Loucy (cell line): ENCODE results near the gene CLIC3.

Source experiments
- H2AFZ ChIP-seq: fragments of 200-600 bp; sonication (generic); 2 replicates; pipeline ENCODE4 v1.6.0; 2016; ENCODE audit warnings: antibody characterized with exemption, mild to moderate bottlenecking, low read length, moderate library complexity
- H3F3A ChIP-seq: fragments of 200-600 bp; 2 replicates; pipeline ENCODE4 v1.6.0; 2016; ENCODE audit warnings: antibody characterized with exemption, low read depth, mild to moderate bottlenecking
- H3K27me3 ChIP-seq: fragments of 200-600 bp; sonication (generic); 2 replicates; pipeline ENCODE4 v1.6.1; 2014; ENCODE audit warnings: low read length, mild to moderate bottlenecking; ENCODE audit not compliant: insufficient read depth, poor library complexity, severe bottlenecking
- H3K36me3 ChIP-seq: fragments of 200-600 bp; sonication (generic); 2 replicates; pipeline ENCODE4 v1.6.1; 2016; ENCODE audit warnings: low read length; ENCODE audit not compliant: insufficient read depth
- H3K4me1 ChIP-seq: fragments of 200-600 bp; sonication (generic); 2 replicates; pipeline ENCODE4 v1.5.1; 2014; ENCODE audit warnings: low read length, mild to moderate bottlenecking; ENCODE audit not compliant: insufficient read depth, poor library complexity, severe bottlenecking
- H3K4me2 ChIP-seq: fragments of 200-600 bp; sonication (generic); 2 replicates; pipeline ENCODE4 v1.6.0; 2014; ENCODE audit warnings: antibody characterized with exemption, low read length, low read depth, mild to moderate bottlenecking; ENCODE audit not compliant: poor library complexity, severe bottlenecking
- H3K4me3 ChIP-seq: fragments of 200-600 bp; sonication (generic); 2 replicates; pipeline ENCODE4 v1.5.1; 2014; ENCODE audit warnings: low read length, mild to moderate bottlenecking, mixed read lengths; ENCODE audit not compliant: poor library complexity, severe bottlenecking
- H3K79me2 ChIP-seq: fragments of 200-600 bp; sonication (generic); 2 replicates; pipeline ENCODE4 v1.6.1; 2014; ENCODE audit warnings: low read length; ENCODE audit not compliant: insufficient read depth
- H3K9ac ChIP-seq: fragments of 200-600 bp; sonication (generic); 2 replicates; pipeline ENCODE4 v1.6.0; 2014; ENCODE audit warnings: mild to moderate bottlenecking, low read depth, low read length, moderate library complexity; ENCODE audit not compliant: poor library complexity, severe bottlenecking
- H3K9me2 ChIP-seq: fragments of 200-600 bp; sonication (generic); replicated peaks from 2 replicates; pipeline ENCODE4 v1.6.1; 2016; ENCODE audit warnings: low read depth, low read length, mixed read lengths
- H3K9me3 ChIP-seq: fragments of 200-600 bp; sonication (generic); 2 replicates; pipeline ENCODE4 v1.6.1; 2014; ENCODE audit warnings: mild to moderate bottlenecking, antibody characterized with exemption, low read length, low read depth; ENCODE audit not compliant: insufficient read depth
- H4K20me1 ChIP-seq: fragments of 200-600 bp; sonication (generic); 2 replicates; pipeline ENCODE4 v1.6.0; 2014; ENCODE audit warnings: antibody characterized with exemption, low read length, mild to moderate bottlenecking; ENCODE audit not compliant: insufficient read depth, poor library complexity, severe bottlenecking
- EZH2phosphoT487 ChIP-seq: fragments of 200-600 bp; IDR thresholded peaks from 2 replicates; pipeline ENCODE4 v1.6.1; 2018; ENCODE audit warnings: antibody characterized with exemption, mild to moderate bottlenecking, moderate library complexity, borderline replicate concordance
- TF ChIP-seq, protein P1 (sequence below): fragments of 200-600 bp; sonication (generic); conservative IDR thresholded peaks from 2 replicates; pipeline ENCODE4 v1.5.1; 2014; ENCODE audit warnings: mild to moderate bottlenecking, antibody characterized with exemption, low read length

The CLIC3 gene

DNA sequence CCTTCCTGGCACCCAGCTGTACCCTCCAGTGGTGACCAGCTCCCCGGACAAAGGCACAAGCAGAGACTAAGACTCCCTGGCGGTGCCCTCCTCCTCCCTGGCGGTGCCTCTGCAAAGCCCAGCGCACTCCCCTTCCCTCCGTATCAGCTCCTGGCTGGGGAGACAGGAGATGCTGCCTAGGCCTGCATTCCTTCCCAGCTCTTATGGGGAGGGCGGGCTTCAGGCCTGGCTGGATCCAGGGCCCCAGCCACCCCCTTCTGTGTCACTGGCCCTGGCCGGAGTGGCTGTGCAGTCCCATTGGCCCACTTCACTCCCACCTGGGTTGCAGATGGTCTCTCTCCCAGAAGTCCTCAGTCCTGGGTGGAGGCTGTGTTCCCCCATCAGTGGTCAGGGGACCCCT, 37.9 kb downstream of the CLIC3 start:
- H3K4me1 ChIP-seq, result no peaks in the 10 kb centered on the region

DNA sequence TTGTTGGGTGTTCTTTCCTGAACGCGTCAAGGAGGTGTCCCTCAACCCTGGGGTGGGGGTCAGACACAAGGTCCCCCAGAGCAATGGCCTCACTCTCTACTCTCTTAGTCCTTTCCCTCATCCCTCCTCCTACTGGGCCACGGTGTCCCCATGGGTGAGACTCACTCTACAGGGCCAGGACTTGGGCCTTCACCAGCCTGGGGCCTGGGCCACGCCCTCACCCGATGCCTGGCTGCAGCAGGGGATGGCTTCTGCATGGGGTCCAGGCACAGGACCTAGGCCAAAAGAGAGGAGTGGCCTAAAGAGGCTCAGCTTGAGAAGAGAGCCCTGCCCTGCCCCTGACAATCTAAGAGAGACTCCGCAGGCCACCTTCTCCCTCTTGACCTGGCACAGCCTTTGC, 38.5 kb downstream of the CLIC3 start:
- Histone ChIP-seq H3K9ac (no peak overlapping the region), H3K9me3 (no peaks in the 10 kb centered on the region), H2AFZ (no peak overlapping the region), H3K27me3 (no peaks in the 10 kb centered on the region), H3K4me3 (no peak overlapping the region), H4K20me1 (no peaks in the 10 kb centered on the region), H3K4me1 (no peaks in the 10 kb centered on the region), H3K79me2 (no peaks in the 10 kb centered on the region), H3K9me2 (no peaks in the 10 kb centered on the region), H3K4me2 (no peak overlapping the region), H3K36me3 (no peaks in the 10 kb centered on the region), H3F3A (no peaks in the 10 kb centered on the region)
- TF ChIP-seq EZH2phosphoT487, result no peak
- TF ChIP-seq, protein P1, sequence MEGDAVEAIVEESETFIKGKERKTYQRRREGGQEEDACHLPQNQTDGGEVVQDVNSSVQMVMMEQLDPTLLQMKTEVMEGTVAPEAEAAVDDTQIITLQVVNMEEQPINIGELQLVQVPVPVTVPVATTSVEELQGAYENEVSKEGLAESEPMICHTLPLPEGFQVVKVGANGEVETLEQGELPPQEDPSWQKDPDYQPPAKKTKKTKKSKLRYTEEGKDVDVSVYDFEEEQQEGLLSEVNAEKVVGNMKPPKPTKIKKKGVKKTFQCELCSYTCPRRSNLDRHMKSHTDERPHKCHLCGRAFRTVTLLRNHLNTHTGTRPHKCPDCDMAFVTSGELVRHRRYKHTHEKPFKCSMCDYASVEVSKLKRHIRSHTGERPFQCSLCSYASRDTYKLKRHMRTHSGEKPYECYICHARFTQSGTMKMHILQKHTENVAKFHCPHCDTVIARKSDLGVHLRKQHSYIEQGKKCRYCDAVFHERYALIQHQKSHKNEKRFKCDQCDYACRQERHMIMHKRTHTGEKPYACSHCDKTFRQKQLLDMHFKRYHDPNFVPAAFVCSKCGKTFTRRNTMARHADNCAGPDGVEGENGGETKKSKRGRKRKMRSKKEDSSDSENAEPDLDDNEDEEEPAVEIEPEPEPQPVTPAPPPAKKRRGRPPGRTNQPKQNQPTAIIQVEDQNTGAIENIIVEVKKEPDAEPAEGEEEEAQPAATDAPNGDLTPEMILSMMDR, result no peak

More for the DNA sequence above, 37.9 kb downstream of the CLIC3 start:
- no peaks in the 10 kb centered on the region for H3K79me2 ChIP-seq
- no peak overlapping the region for H2AFZ ChIP-seq
- no peak overlapping the region for H3K4me3 ChIP-seq
- H3K9ac ChIP-seq, result no peak overlapping the region
- no peaks in the 10 kb centered on the region for H3K27me3 ChIP-seq
- TF ChIP-seq EZH2phosphoT487, result no peak
- TF ChIP-seq, protein P1, result no peak
- no peak overlapping the region for H3K4me2 ChIP-seq
- H3F3A ChIP-seq, result no peaks in the 10 kb centered on the region
- no peaks in the 10 kb centered on the region for H3K9me2 ChIP-seq
- no peaks in the 10 kb centered on the region for H3K9me3 ChIP-seq
- no peaks in the 10 kb centered on the region for H3K36me3 ChIP-seq
- no peaks in the 10 kb centered on the region for H4K20me1 ChIP-seq

DNA sequence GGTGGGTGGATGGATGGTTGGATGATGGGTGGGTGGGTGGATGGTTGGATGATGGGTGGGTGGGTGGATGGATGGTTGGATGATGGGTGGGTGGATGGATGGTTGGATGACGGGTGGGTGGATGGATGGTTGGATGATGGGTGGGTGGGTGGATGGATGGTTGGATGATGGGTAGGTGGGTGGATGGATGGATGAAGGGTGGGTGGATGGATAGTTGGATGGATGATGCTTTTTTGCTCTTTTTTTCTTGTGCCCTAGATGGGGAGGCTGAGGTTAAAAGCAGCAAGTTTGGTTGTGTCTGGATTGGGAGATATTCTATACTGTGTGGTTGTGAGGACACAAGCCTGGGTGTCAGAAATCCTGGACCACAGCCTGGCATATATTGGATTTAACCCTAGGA, 38.9 kb downstream of the CLIC3 start:
- no peak overlapping the region for H3K4me2 ChIP-seq
- no peaks in the 10 kb centered on the region for H4K20me1 ChIP-seq
- H3K9me3 ChIP-seq, result no peaks in the 10 kb centered on the region
- no peak overlapping the region for H2AFZ ChIP-seq
- H3K9me2 ChIP-seq, result no peaks in the 10 kb centered on the region
- H3K4me3 ChIP-seq, result no peak overlapping the region
- H3K36me3 ChIP-seq, result no peaks in the 10 kb centered on the region
- no peaks in the 10 kb centered on the region for H3K79me2 ChIP-seq
- H3K4me1 ChIP-seq, result no peaks in the 10 kb centered on the region
- no peak overlapping the region for H3K9ac ChIP-seq
- no peaks in the 10 kb centered on the region for H3F3A ChIP-seq
- no peaks in the 10 kb centered on the region for H3K27me3 ChIP-seq
- TF ChIP-seq, protein P1, result no peak
